IMR-90 (cell line): Measurements from ENCODE around the gene HS6ST2. TPM values are rescaled to one million over a fixed set of nuclear protein-coding genes. Genes with fewer than 3 reads are reported as not detected.

Source experiments
- ATAC-seq: fragments of 200-7000 bp; cut with Tn5 transposase; 2 replicates; pipeline ENCODE4 v1.9.1; 2020; ENCODE audit warnings: low read depth, mild to moderate bottlenecking, moderate library complexity
- BruUV-seq: library from RNA; stranded (reverse); fragments of 400-500 nt; replicated peaks from 2 replicates; lab custom pipeline; 2021; lab: Mats Ljungman, UMichigan
- CTCF ChIA-PET: fragments of 300-600 bp; formaldehyde crosslinking; extraction: SDS; loops from one replicate; lab custom pipeline; 2021; ENCODE audit warnings: antibody characterized with exemption; lab: Yijun Ruan, JAX
- POLR2A ChIA-PET: fragments of 300-600 bp; sonication (Branson Sonifier 250); formaldehyde crosslinking; loops from one replicate; lab custom pipeline; 2022; ENCODE audit warnings: antibody characterized with exemption; ENCODE audit not compliant: unreplicated experiment; lab: Charles Lee
- DNase-seq: peaks from one replicate; pipeline ENCODE4 v3.0.0; 2013
- H2AFZ ChIP-seq: replicated peaks from 2 replicates; pipeline ENCODE3; 2013; ENCODE audit warnings: low read length, mild to moderate bottlenecking; ENCODE audit not compliant: poor library complexity
- H2AK5ac ChIP-seq: 2 replicates; pipeline ENCODE4 v1.6.1; 2013; ENCODE audit warnings: low read depth, low read length, inconsistent platforms
- H2AK9ac ChIP-seq: replicated peaks from 2 replicates; pipeline ENCODE3; 2013; ENCODE audit warnings: mild to moderate bottlenecking, low read depth, low read length, moderate library complexity; ENCODE audit not compliant: poor library complexity
- H2BK120ac ChIP-seq: 2 replicates; pipeline ENCODE4 v1.6.1; 2013; ENCODE audit warnings: low read depth, low read length, inconsistent platforms
- H2BK15ac ChIP-seq: 3 replicates; pipeline ENCODE4 v1.6.1; 2013; ENCODE audit warnings: low read depth, low read length, inconsistent platforms
- H2BK20ac ChIP-seq: 2 replicates; pipeline ENCODE4 v1.6.1; 2013; ENCODE audit warnings: low read depth, mild to moderate bottlenecking, inconsistent platforms, low read length, moderate library complexity
- H2BK5ac ChIP-seq: 2 replicates; pipeline ENCODE4 v1.6.1; 2013; ENCODE audit warnings: mild to moderate bottlenecking, low read depth, low read length, inconsistent platforms; ENCODE audit not compliant: poor library complexity, severe bottlenecking
- H3K14ac ChIP-seq: replicated peaks from 2 replicates; pipeline ENCODE4 v1.6.1; 2013; ENCODE audit warnings: low read depth, low read length, inconsistent platforms
- H3K18ac ChIP-seq: 2 replicates; pipeline ENCODE4 v1.6.1; 2013; ENCODE audit warnings: low read depth, low read length, control low read depth
- H3K23ac ChIP-seq: 2 replicates; pipeline ENCODE4 v1.6.1; 2013; ENCODE audit warnings: low read depth, low read length, inconsistent platforms
- H3K27ac ChIP-seq: 2 replicates; pipeline ENCODE4 v1.5.1; 2013; ENCODE audit warnings: mild to moderate bottlenecking, control low read depth, low read length; ENCODE audit not compliant: insufficient read depth
- H3K27me3 ChIP-seq: 2 replicates; pipeline ENCODE4 v1.6.1; 2013; ENCODE audit warnings: low read length; ENCODE audit not compliant: control insufficient read depth, insufficient read depth
- H3K36me3 ChIP-seq: 2 replicates; pipeline ENCODE4 v1.6.1; 2013; ENCODE audit warnings: low read length, mixed read lengths; ENCODE audit not compliant: control insufficient read depth, insufficient read depth
- H3K4ac ChIP-seq: 2 replicates; pipeline ENCODE4 v1.6.1; 2013; ENCODE audit warnings: low read depth, low read length, inconsistent platforms
- H3K4me1 ChIP-seq: 2 replicates; pipeline ENCODE4 v1.6.1; 2013; ENCODE audit warnings: low read length, mixed read lengths; ENCODE audit not compliant: control insufficient read depth, insufficient read depth
- H3K4me2 ChIP-seq: 2 replicates; pipeline ENCODE4 v1.6.1; 2013; ENCODE audit warnings: low read depth, mild to moderate bottlenecking, control low read depth, low read length, moderate library complexity
- H3K4me3 ChIP-seq: 2 replicates; pipeline ENCODE4 v1.5.1; 2013; ENCODE audit warnings: low read depth, mild to moderate bottlenecking, control low read depth, low read length, moderate library complexity; ENCODE audit not compliant: insufficient read depth
- H3K56ac ChIP-seq: 2 replicates; pipeline ENCODE4 v1.6.1; 2013; ENCODE audit warnings: low read length, inconsistent platforms; ENCODE audit not compliant: insufficient read depth; ENCODE audit errors: extremely low read depth
- H3K79me1 ChIP-seq, 2 experiments: 2 replicates each; pipeline ENCODE4 v1.6.1; 2013; ENCODE audit warnings: low read length in 2 of 2, inconsistent platforms in 1 of 2, low read depth in 1 of 2
- H3K9ac ChIP-seq: 2 replicates; pipeline ENCODE4 v1.6.1; 2013; ENCODE audit warnings: low read depth, low read length, control low read depth
- H3K9me1 ChIP-seq: 2 replicates; pipeline ENCODE4 v1.6.1; 2013; ENCODE audit warnings: low read length, inconsistent platforms; ENCODE audit not compliant: insufficient read depth
- H3K9me3 ChIP-seq: 2 replicates; pipeline ENCODE4 v1.6.1; 2013; ENCODE audit warnings: low read length; ENCODE audit not compliant: control insufficient read depth, insufficient read depth
- H4K20me1 ChIP-seq: 2 replicates; pipeline ENCODE4 v1.6.1; 2013; ENCODE audit warnings: low read length, inconsistent platforms; ENCODE audit not compliant: insufficient read depth
- H4K5ac ChIP-seq: 2 replicates; pipeline ENCODE4 v1.6.1; 2013; ENCODE audit warnings: mild to moderate bottlenecking, low read depth, low read length, control low read depth
- H4K8ac ChIP-seq, 2 experiments: 2 replicates each; pipeline ENCODE4 v1.6.1; 2013; ENCODE audit warnings: low read depth in 2 of 2, low read length in 2 of 2, control low read depth in 1 of 2, inconsistent platforms in 1 of 2
- H4K91ac ChIP-seq: 2 replicates; pipeline ENCODE4 v1.6.1; 2013; ENCODE audit warnings: low read depth, low read length, inconsistent platforms; ENCODE audit not compliant: insufficient read depth
- BHLHE40 ChIP-seq: fragments of 150-350 bp; IDR thresholded peaks from 2 replicates; pipeline ENCODE4 v1.6.1; 2016; ENCODE audit warnings: mild to moderate bottlenecking, low read depth, low read length
- CEBPB ChIP-seq: IDR thresholded peaks from 2 replicates; pipeline ENCODE4 v1.6.1; 2012; ENCODE audit warnings: low read depth, low read length, improper control_type of control experiment
- CHD1 ChIP-seq: IDR thresholded peaks from 2 replicates; pipeline ENCODE4 v1.6.1; 2012; ENCODE audit warnings: low read depth, low read length, improper control_type of control experiment
- CTCF ChIP-seq: conservative IDR thresholded peaks from 2 replicates; pipeline ENCODE4 v1.5.1; 2012; ENCODE audit warnings: mild to moderate bottlenecking, low read depth, low read length, improper control_type of control experiment
- ELK1 ChIP-seq: fragments of 150-350 bp; IDR thresholded peaks from 2 replicates; pipeline ENCODE4 v1.6.1; 2016; ENCODE audit warnings: low read depth, mild to moderate bottlenecking, low read length, moderate library complexity, borderline replicate concordance
- FOS ChIP-seq: fragments of 150-350 bp; IDR thresholded peaks from 2 replicates; pipeline ENCODE4 v1.6.1; 2016; ENCODE audit warnings: low read depth, low read length
- MAFK ChIP-seq: IDR thresholded peaks from 2 replicates; pipeline ENCODE4 v1.6.1; 2012; ENCODE audit warnings: low read depth, low read length, improper control_type of control experiment
- MAZ ChIP-seq: IDR thresholded peaks from 2 replicates; pipeline ENCODE4 v1.6.1; 2012; ENCODE audit warnings: low read depth, mild to moderate bottlenecking, low read length, improper control_type of control experiment, moderate library complexity, borderline replicate concordance
- MXI1 ChIP-seq: IDR thresholded peaks from 2 replicates; pipeline ENCODE4 v1.6.1; 2012; ENCODE audit warnings: low read depth, mild to moderate bottlenecking, low read length, moderate library complexity, borderline replicate concordance
- NFE2L2 ChIP-seq: fragments of 150-350 bp; IDR thresholded peaks from 2 replicates; pipeline ENCODE4 v1.6.1; 2016; ENCODE audit warnings: low read depth, mild to moderate bottlenecking, low read length
- POLR2A ChIP-seq: IDR thresholded peaks from 2 replicates; pipeline ENCODE4 v1.6.1; 2012; ENCODE audit warnings: mild to moderate bottlenecking, low read depth, low read length
- RAD21 ChIP-seq: IDR thresholded peaks from 2 replicates; pipeline ENCODE4 v1.6.1; 2012; ENCODE audit warnings: low read length, improper control_type of control experiment
- RCOR1 ChIP-seq: IDR thresholded peaks from 2 replicates; pipeline ENCODE4 v1.6.1; 2012; ENCODE audit warnings: mild to moderate bottlenecking, low read length, improper control_type of control experiment; ENCODE audit not compliant: insufficient replicate concordance
- SMC3 ChIP-seq: fragments of 150-350 bp; IDR thresholded peaks from 2 replicates; pipeline ENCODE4 v1.6.1; 2016; ENCODE audit warnings: low read depth, mild to moderate bottlenecking, antibody characterized with exemption, low read length, moderate library complexity
- WGBS, 2 experiments: methylation state at CpG; one replicate each; pipeline versions ENCODE4 v1.1.5 to v1.1.7; 2013; ENCODE audit warnings: missing lambda C conversion rate in 2 of 2; ENCODE audit not compliant: insufficient read length in 1 of 2; ENCODE audit errors: extremely low coverage in 2 of 2; 5-methylcytosine and 5-hydroxymethylcytosine counted together
- dilution Hi-C: fragments of 300-500 bp; cut with HindIII; formaldehyde crosslinking; loops from one replicate; pipeline ENCODE4 v1.14.3; 2018; ENCODE audit warnings: low sequenced_read_pairs; ENCODE audit not compliant: unreplicated experiment
- in situ Hi-C: fragments of 300-500 bp; cut with MboI; formaldehyde crosslinking; loops from 3 replicates; pipeline ENCODE4 v1.14.3; 2019; ENCODE audit warnings: low sequenced_read_pairs, inconsistent platforms, mixed read lengths
- intact Hi-C: fragments of 100-400 bp; cut with micrococcal nuclease; formaldehyde crosslinking; loops from 2 replicates; pipeline ENCODE4 v1.10.0; 2022
- polyA plus RNA-seq, 3 experiments: library from polyadenylated mRNA; depleted of rRNA; stranded (reverse); fragments of >200 nt; gene quantifications; 2 replicates each; pipeline ENCODE4 v1.2.3, GENCODE V29; 2012; ENCODE audit warnings: low replicate concordance in 1 of 3
- total RNA-seq: library from RNA; depleted of rRNA; stranded (reverse); fragments of >200 nt; gene quantifications from 2 replicates; pipeline ENCODE4 v1.2.3, GENCODE V29; 2012
- TF ChIP-seq, protein P1 (sequence below): fragments of 150-350 bp; IDR thresholded peaks from 2 replicates; pipeline ENCODE4 v1.6.1; 2017; ENCODE audit warnings: mild to moderate bottlenecking, antibody characterized with exemption, low read length, low read depth

Gene HS6ST2
- total and polyA plus RNA-seq, 2 of the 4 experiments (the other 2 are of a cell fraction), result not detected

- WGBS, 2 experiments, result no CpG with 5 or more reads among the region's 3 CpGs
- DNase-seq, result no peak
- no peak for ATAC-seq
Measured at GRCh38 chrX:132853040-132853439, 105.4 kb downstream of the HS6ST2 start.

More at GRCh38 chrX:132853040-132853439, 105.4 kb downstream of the HS6ST2 start:
- Histone ChIP-seq H2BK20ac (no peak overlapping the region), H2BK5ac (no peak overlapping the region), H3K23ac (no peak overlapping the region), H2AFZ (no peak overlapping the region), H3K4ac (no peak overlapping the region), H2BK15ac (no peak overlapping the region), H2BK120ac (no peak overlapping the region), H2AK9ac (no peak overlapping the region), H3K9me1 (no peaks in the 10 kb centered on the region), H3K36me3 (no peaks in the 10 kb centered on the region), H3K4me1 (no peaks in the 10 kb centered on the region), H3K56ac (no peak overlapping the region), H4K91ac (no peak overlapping the region), H4K8ac (no peak overlapping the region), H2AK5ac (no peak overlapping the region), H3K9me3 (no peaks in the 10 kb centered on the region), H4K5ac (no peak overlapping the region), H3K4me2 (no peak overlapping the region), H4K20me1 (no peaks in the 10 kb centered on the region), H3K27me3 (peaks cover 1% of the 10 kb centered on the region), H3K9ac (no peak overlapping the region), H3K4me3 (no peak overlapping the region), H3K27ac (no peak overlapping the region), H3K79me1 (no peaks in the 10 kb centered on the region), H3K18ac (no peak overlapping the region), H3K14ac (no peak overlapping the region)
- dilution Hi-C loops (no loop called here), in situ Hi-C loops (no loop called here), intact Hi-C loops (no loop called here)
- ChIA-PET CTCF (no interaction called here), POLR2A (no interaction called here)
- no peak for TF ChIP-seq SMC3
- TF ChIP-seq NFE2L2, result no peak
- no peak for TF ChIP-seq FOS
- TF ChIP-seq MAFK, result no peak
- TF ChIP-seq MAZ, result no peak
- no peak for TF ChIP-seq ELK1
- TF ChIP-seq BHLHE40, result no peak
- no peak for TF ChIP-seq CTCF
- no peak for TF ChIP-seq MXI1
- no peak for TF ChIP-seq CHD1
- TF ChIP-seq CEBPB, result no peak
- TF ChIP-seq, protein P1, sequence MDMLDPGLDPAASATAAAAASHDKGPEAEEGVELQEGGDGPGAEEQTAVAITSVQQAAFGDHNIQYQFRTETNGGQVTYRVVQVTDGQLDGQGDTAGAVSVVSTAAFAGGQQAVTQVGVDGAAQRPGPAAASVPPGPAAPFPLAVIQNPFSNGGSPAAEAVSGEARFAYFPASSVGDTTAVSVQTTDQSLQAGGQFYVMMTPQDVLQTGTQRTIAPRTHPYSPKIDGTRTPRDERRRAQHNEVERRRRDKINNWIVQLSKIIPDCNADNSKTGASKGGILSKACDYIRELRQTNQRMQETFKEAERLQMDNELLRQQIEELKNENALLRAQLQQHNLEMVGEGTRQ, result no peak
- TF ChIP-seq RAD21, result no peak
- TF ChIP-seq POLR2A, result no peak
- no peak for TF ChIP-seq RCOR1
- BruUV-seq, result no TSS peak
